Liver (tissue), 9 donors: ENCODE results near the gene REEP3. TPM values are rescaled to one million over a fixed set of nuclear protein-coding genes. Genes with fewer than 3 reads are reported as not detected.

Source experiments
- DNase-seq: peaks from one replicate; pipeline ENCODE4 v3.0.0-alpha.2; 2017; ENCODE audit warnings: low spot score
- H3K27ac ChIP-seq, 2 donors: one replicate each; pipeline ENCODE4 v1.7.0; 2013; ENCODE audit warnings: inconsistent platforms in 2 of 2, low read length in 2 of 2, control low read depth in 1 of 2, low read depth in 1 of 2, mild to moderate bottlenecking in 1 of 2
- H3K27me3 ChIP-seq, 4 donors: one replicate each; pipeline versions ENCODE4 v1.6.1 to v1.7.0; 2013; ENCODE audit warnings: low read length in 3 of 4, inconsistent platforms in 1 of 4, mild to moderate bottlenecking in 1 of 4, moderate library complexity in 1 of 4; ENCODE audit not compliant: control insufficient read depth in 4 of 4, insufficient read depth in 4 of 4
- H3K36me3 ChIP-seq, 4 donors: one replicate each; pipeline versions ENCODE4 v1.6.1 to v1.7.0; 2013; ENCODE audit warnings: low read length in 3 of 4, mild to moderate bottlenecking in 3 of 4, low read depth in 1 of 4, moderate library complexity in 1 of 4; ENCODE audit not compliant: control insufficient read depth in 4 of 4, insufficient read depth in 3 of 4
- H3K4me1 ChIP-seq, 4 donors: one replicate each; pipeline versions ENCODE4 v1.6.1 to v1.7.0; 2013; ENCODE audit warnings: low read length in 3 of 4, mild to moderate bottlenecking in 3 of 4, moderate library complexity in 1 of 4; ENCODE audit not compliant: control insufficient read depth in 4 of 4, insufficient read depth in 4 of 4
- H3K4me3 ChIP-seq, 3 donors: one replicate each; pipeline versions ENCODE4 v1.6.1 to v1.7.0; 2013; ENCODE audit warnings: low read length in 3 of 3, control low read depth in 1 of 3, low read depth in 1 of 3, mild to moderate bottlenecking in 1 of 3
- H3K9ac ChIP-seq, 2 donors: one replicate each; pipeline ENCODE4 v1.7.0; 2013; ENCODE audit warnings: low read length in 2 of 2, mild to moderate bottlenecking in 2 of 2, moderate library complexity in 2 of 2, control low read depth in 1 of 2, low read depth in 1 of 2
- H3K9me3 ChIP-seq, 4 donors: one replicate each; pipeline versions ENCODE4 v1.6.1 to v1.7.0; 2013; ENCODE audit warnings: low read length in 3 of 4; ENCODE audit not compliant: control insufficient read depth in 4 of 4
- ATF3 ChIP-seq: IDR thresholded peaks from 2 replicates; pipeline ENCODE4 v1.6.1; 2016; ENCODE audit warnings: antibody characterized with exemption
- FOXA1 ChIP-seq: IDR thresholded peaks from 2 replicates; pipeline ENCODE4 v1.6.1; 2016; ENCODE audit warnings: antibody characterized with exemption
- FOXA2 ChIP-seq: IDR thresholded peaks from 2 replicates; pipeline ENCODE4 v1.6.1; 2016; ENCODE audit warnings: antibody characterized with exemption
- GABPA ChIP-seq, 2 donors: IDR thresholded peaks in 1 of 2; conservative IDR thresholded peaks in 1 of 2; 2 replicates each; pipeline ENCODE4 v1.6.1; 2016; ENCODE audit warnings: antibody characterized with exemption in 2 of 2, mild to moderate bottlenecking in 1 of 2, moderate library complexity in 1 of 2
- HNF4A ChIP-seq, 2 donors: conservative IDR thresholded peaks; 2 replicates each; pipeline ENCODE4 v1.6.1; 2016; ENCODE audit warnings: antibody characterized with exemption in 2 of 2, mild to moderate bottlenecking in 2 of 2
- JUND ChIP-seq, 2 donors: IDR thresholded peaks; 2 replicates each; pipeline ENCODE4 v1.6.1; 2016; ENCODE audit warnings: antibody characterized with exemption in 2 of 2
- RAD21 ChIP-seq, 2 donors: IDR thresholded peaks; 2 replicates each; pipeline ENCODE4 v1.6.1; 2016; ENCODE audit warnings: antibody characterized with exemption in 2 of 2, mild to moderate bottlenecking in 2 of 2
- REST ChIP-seq: IDR thresholded peaks from 2 replicates; pipeline ENCODE4 v1.6.1; 2016; ENCODE audit warnings: antibody characterized with exemption, mild to moderate bottlenecking
- RXRA ChIP-seq, 2 donors: IDR thresholded peaks; 2 replicates each; pipeline ENCODE4 v1.6.1; 2017 to 2018; ENCODE audit warnings: antibody characterized with exemption in 2 of 2, mild to moderate bottlenecking in 1 of 2
- SP1 ChIP-seq: IDR thresholded peaks from 2 replicates; pipeline ENCODE4 v1.6.1; 2018; ENCODE audit warnings: antibody characterized with exemption, mild to moderate bottlenecking
- TAF1 ChIP-seq: conservative IDR thresholded peaks from 2 replicates; pipeline ENCODE4 v1.6.1; 2016; ENCODE audit warnings: antibody characterized with exemption, mild to moderate bottlenecking
- ZBTB33 ChIP-seq: IDR thresholded peaks from 2 replicates; pipeline ENCODE4 v1.6.1; 2016; ENCODE audit warnings: antibody characterized with exemption
- WGBS: extraction: QIAGEN DNeasy Blood & Tissue Kit; methylation state at CpG from one replicate; pipeline ENCODE4 v1.1.7; 2013; 5-methylcytosine and 5-hydroxymethylcytosine counted together
- polyA plus RNA-seq, 2 donors: library from polyadenylated mRNA; stranded (reverse) in 1 of 2; unstranded in 1 of 2; fragments of 200-250 nt in 1 of 2; fragments of >200 nt in 1 of 2; fragmentation: Nextera tagmentation in 1 of 2; extraction: Ambion mirVana in 1 of 2; gene quantifications; one replicate each; pipeline versions ENCODE4 v1.2.1 to v1.2.3, GENCODE V29; 2013 to 2015
- total RNA-seq, 2 donors: library from RNA; depleted of rRNA; stranded (reverse); fragments of >200 nt; gene quantifications; one replicate each; pipeline ENCODE4 v1.2.3, GENCODE V29; 2014
- donor health status: healthy.
- donor health status: healthy.
- donor health status: healthy.
- donor health status: healthy.
- donor health status: healthy.

Gene REEP3
- total and polyA plus RNA-seq, 4 donors, result 7.9 to 26.9 (median 18.2) TPM

GRCh38 chr10:63480237-63480636, 41.0 kb upstream of the REEP3 start:
- Histone ChIP-seq H3K4me1 (peaks cover 0 to 6% (median 0%) of the 10 kb centered on the region in 4 donors), H3K36me3 (no peaks in the 10 kb centered on the region), H3K9me3 (no peaks in the 10 kb centered on the region), H3K27ac (no peak overlapping the region), H3K27me3 (no peaks in the 10 kb centered on the region), H3K9ac (no peak overlapping the region), H3K4me3 (no peak overlapping the region)
- 79% methylated on average over 5 of the region's 5 CpGs for WGBS
- peak in 1 of 2 donors; percentile 26 for TF ChIP-seq HNF4A (conservative IDR thresholded peaks at IDR 0.05)
- TF ChIP-seq ATF3, result no peak
- TF ChIP-seq FOXA1, result no peak
- no peak for TF ChIP-seq SP1
- no peak for DNase-seq

- TF ChIP-seq GABPA (IDR thresholded peaks at IDR 0.05 in 1 of 2, conservative IDR thresholded peaks at IDR 0.05 in 1 of 2) (no peak), REST (no peak), FOXA2 (no peak)
- 82% methylated on average over 6 of the region's 6 CpGs for WGBS
- no peak overlapping the region for H3K9ac ChIP-seq
- no peaks in the 10 kb centered on the region for H3K36me3 ChIP-seq
- no peaks in the 10 kb centered on the region for H3K27me3 ChIP-seq
- H3K9me3 ChIP-seq, result no peaks in the 10 kb centered on the region
- no peak overlapping the region for H3K27ac ChIP-seq
- DNase-seq, result no peak
- H3K4me3 ChIP-seq, result no peak overlapping the region
- H3K4me1 ChIP-seq, result peaks cover 0 to 6% (median 0%) of the 10 kb centered on the region in 4 donors
Measured at GRCh38 chr10:63481815-63482421, 39.3 kb upstream of the REEP3 start.

- Histone ChIP-seq H3K9ac (no peak overlapping the region), H3K27me3 (no peaks in the 10 kb centered on the region), H3K4me1 (peaks cover 0 to 6% (median 0%) of the 10 kb centered on the region in 4 donors), H3K36me3 (no peaks in the 10 kb centered on the region), H3K9me3 (no peaks in the 10 kb centered on the region), H3K27ac (no peak overlapping the region), H3K4me3 (no peak overlapping the region)
- 100% methylated on average over 1 of the region's 1 CpG for WGBS
- TF ChIP-seq TAF1, result no peak
- TF ChIP-seq RAD21 (IDR thresholded peaks at IDR 0.05), result no peak
- DNase-seq, result no peak
Measured at GRCh38 chr10:63483983-63484382, 37.2 kb upstream of the REEP3 start.

- Histone ChIP-seq H3K27me3 (no peaks in the 10 kb centered on the region), H3K4me1 (peaks cover 0 to 1% (median 0%) of the 10 kb centered on the region in 4 donors), H3K9ac (no peak overlapping the region), H3K36me3 (no peaks in the 10 kb centered on the region), H3K9me3 (no peaks in the 10 kb centered on the region), H3K4me3 (no peak overlapping the region), H3K27ac (no peak overlapping the region)
- WGBS, result 95% methylated on average over 3 of the region's 3 CpGs
- DNase-seq, result no peak
- TF ChIP-seq ATF3 (no peak), ZBTB33 (no peak), GABPA (IDR thresholded peaks at IDR 0.05 in 1 of 2, conservative IDR thresholded peaks at IDR 0.05 in 1 of 2) (no peak), JUND (IDR thresholded peaks at IDR 0.05) (no peak), RXRA (IDR thresholded peaks at IDR 0.05) (no peak), SP1 (no peak), FOXA1 (no peak), REST (no peak)
Measured at GRCh38 chr10:63487990-63488389, 33.2 kb upstream of the REEP3 start.
